COLO668 (cell line): ENCODE measurements around the gene GIMD1.
A peak's percentile ranks its signal among the peaks of the same experiment; 100 is the strongest.

Experiments
- DNase-seq: peaks from one replicate; lab custom pipeline; 2025; ENCODE audit not compliant: unreplicated experiment; lab: John Stamatoyannopoulos, UW

The GIMD1 gene

GRCh38 chr4:106315476-106315967 lies 53.1 kb downstream of the GIMD1 start:
- DNase-seq: peak; percentile 55

GRCh38 chr4:106314960-106315359 lies 53.6 kb downstream of the GIMD1 start:
- no peak for DNase-seq

GRCh38 chr4:106312997-106313522 lies 55.5 kb downstream of the GIMD1 start:
- no peak for DNase-seq

- no peak for DNase-seq
Observed at GRCh38 chr4:106312377-106312776, 56.2 kb downstream of the GIMD1 start.
